IMR-90 (cell line): ENCODE results near the gene ANO10. TPM values are rescaled to one million over a fixed set of nuclear protein-coding genes. Genes with fewer than 3 reads are reported as not detected.

Source experiments
- ATAC-seq: fragments of 200-7000 bp; cut with Tn5 transposase; 2 replicates; pipeline ENCODE4 v1.9.1; 2020; ENCODE audit warnings: low read depth, mild to moderate bottlenecking, moderate library complexity
- BruUV-seq: library from RNA; stranded (reverse); fragments of 400-500 nt; replicated peaks from 2 replicates; lab custom pipeline; 2021; lab: Mats Ljungman, UMichigan
- CTCF ChIA-PET: fragments of 300-600 bp; formaldehyde crosslinking; extraction: SDS; loops from one replicate; lab custom pipeline; 2021; ENCODE audit warnings: antibody characterized with exemption; lab: Yijun Ruan, JAX
- POLR2A ChIA-PET: fragments of 300-600 bp; sonication (Branson Sonifier 250); formaldehyde crosslinking; loops from one replicate; lab custom pipeline; 2022; ENCODE audit warnings: antibody characterized with exemption; ENCODE audit not compliant: unreplicated experiment; lab: Charles Lee
- DNase-seq: peaks from one replicate; pipeline ENCODE4 v3.0.0; 2013
- H2AFZ ChIP-seq: replicated peaks from 2 replicates; pipeline ENCODE3; 2013; ENCODE audit warnings: low read length, mild to moderate bottlenecking; ENCODE audit not compliant: poor library complexity
- H2AK5ac ChIP-seq: 2 replicates; pipeline ENCODE4 v1.6.1; 2013; ENCODE audit warnings: low read depth, low read length, inconsistent platforms
- H2AK9ac ChIP-seq: replicated peaks from 2 replicates; pipeline ENCODE3; 2013; ENCODE audit warnings: mild to moderate bottlenecking, low read depth, low read length, moderate library complexity; ENCODE audit not compliant: poor library complexity
- H2BK120ac ChIP-seq: 2 replicates; pipeline ENCODE4 v1.6.1; 2013; ENCODE audit warnings: low read depth, low read length, inconsistent platforms
- H2BK15ac ChIP-seq: 3 replicates; pipeline ENCODE4 v1.6.1; 2013; ENCODE audit warnings: low read depth, low read length, inconsistent platforms
- H2BK20ac ChIP-seq: 2 replicates; pipeline ENCODE4 v1.6.1; 2013; ENCODE audit warnings: low read depth, mild to moderate bottlenecking, inconsistent platforms, low read length, moderate library complexity
- H2BK5ac ChIP-seq: 2 replicates; pipeline ENCODE4 v1.6.1; 2013; ENCODE audit warnings: mild to moderate bottlenecking, low read depth, low read length, inconsistent platforms; ENCODE audit not compliant: poor library complexity, severe bottlenecking
- H3K14ac ChIP-seq: replicated peaks from 2 replicates; pipeline ENCODE4 v1.6.1; 2013; ENCODE audit warnings: low read depth, low read length, inconsistent platforms
- H3K18ac ChIP-seq: 2 replicates; pipeline ENCODE4 v1.6.1; 2013; ENCODE audit warnings: low read depth, low read length, control low read depth
- H3K23ac ChIP-seq: 2 replicates; pipeline ENCODE4 v1.6.1; 2013; ENCODE audit warnings: low read depth, low read length, inconsistent platforms
- H3K27ac ChIP-seq: 2 replicates; pipeline ENCODE4 v1.5.1; 2013; ENCODE audit warnings: mild to moderate bottlenecking, control low read depth, low read length; ENCODE audit not compliant: insufficient read depth
- H3K27me3 ChIP-seq: 2 replicates; pipeline ENCODE4 v1.6.1; 2013; ENCODE audit warnings: low read length; ENCODE audit not compliant: control insufficient read depth, insufficient read depth
- H3K36me3 ChIP-seq: 2 replicates; pipeline ENCODE4 v1.6.1; 2013; ENCODE audit warnings: low read length, mixed read lengths; ENCODE audit not compliant: control insufficient read depth, insufficient read depth
- H3K4ac ChIP-seq: 2 replicates; pipeline ENCODE4 v1.6.1; 2013; ENCODE audit warnings: low read depth, low read length, inconsistent platforms
- H3K4me1 ChIP-seq: 2 replicates; pipeline ENCODE4 v1.6.1; 2013; ENCODE audit warnings: low read length, mixed read lengths; ENCODE audit not compliant: control insufficient read depth, insufficient read depth
- H3K4me2 ChIP-seq: 2 replicates; pipeline ENCODE4 v1.6.1; 2013; ENCODE audit warnings: low read depth, mild to moderate bottlenecking, control low read depth, low read length, moderate library complexity
- H3K4me3 ChIP-seq: 2 replicates; pipeline ENCODE4 v1.5.1; 2013; ENCODE audit warnings: low read depth, mild to moderate bottlenecking, control low read depth, low read length, moderate library complexity; ENCODE audit not compliant: insufficient read depth
- H3K56ac ChIP-seq: 2 replicates; pipeline ENCODE4 v1.6.1; 2013; ENCODE audit warnings: low read length, inconsistent platforms; ENCODE audit not compliant: insufficient read depth; ENCODE audit errors: extremely low read depth
- H3K79me1 ChIP-seq, 2 experiments: 2 replicates each; pipeline ENCODE4 v1.6.1; 2013; ENCODE audit warnings: low read length in 2 of 2, inconsistent platforms in 1 of 2, low read depth in 1 of 2
- H3K9ac ChIP-seq: 2 replicates; pipeline ENCODE4 v1.6.1; 2013; ENCODE audit warnings: low read depth, low read length, control low read depth
- H3K9me1 ChIP-seq: 2 replicates; pipeline ENCODE4 v1.6.1; 2013; ENCODE audit warnings: low read length, inconsistent platforms; ENCODE audit not compliant: insufficient read depth
- H3K9me3 ChIP-seq: 2 replicates; pipeline ENCODE4 v1.6.1; 2013; ENCODE audit warnings: low read length; ENCODE audit not compliant: control insufficient read depth, insufficient read depth
- H4K20me1 ChIP-seq: 2 replicates; pipeline ENCODE4 v1.6.1; 2013; ENCODE audit warnings: low read length, inconsistent platforms; ENCODE audit not compliant: insufficient read depth
- H4K5ac ChIP-seq: 2 replicates; pipeline ENCODE4 v1.6.1; 2013; ENCODE audit warnings: mild to moderate bottlenecking, low read depth, low read length, control low read depth
- H4K8ac ChIP-seq, 2 experiments: 2 replicates each; pipeline ENCODE4 v1.6.1; 2013; ENCODE audit warnings: low read depth in 2 of 2, low read length in 2 of 2, control low read depth in 1 of 2, inconsistent platforms in 1 of 2
- H4K91ac ChIP-seq: 2 replicates; pipeline ENCODE4 v1.6.1; 2013; ENCODE audit warnings: low read depth, low read length, inconsistent platforms; ENCODE audit not compliant: insufficient read depth
- FOS ChIP-seq: fragments of 150-350 bp; IDR thresholded peaks from 2 replicates; pipeline ENCODE4 v1.6.1; 2016; ENCODE audit warnings: low read depth, low read length
- MAFK ChIP-seq: IDR thresholded peaks from 2 replicates; pipeline ENCODE4 v1.6.1; 2012; ENCODE audit warnings: low read depth, low read length, improper control_type of control experiment
- MXI1 ChIP-seq: IDR thresholded peaks from 2 replicates; pipeline ENCODE4 v1.6.1; 2012; ENCODE audit warnings: low read depth, mild to moderate bottlenecking, low read length, moderate library complexity, borderline replicate concordance
- NFE2L2 ChIP-seq: fragments of 150-350 bp; IDR thresholded peaks from 2 replicates; pipeline ENCODE4 v1.6.1; 2016; ENCODE audit warnings: low read depth, mild to moderate bottlenecking, low read length
- POLR2A ChIP-seq: IDR thresholded peaks from 2 replicates; pipeline ENCODE4 v1.6.1; 2012; ENCODE audit warnings: mild to moderate bottlenecking, low read depth, low read length
- RAD21 ChIP-seq: IDR thresholded peaks from 2 replicates; pipeline ENCODE4 v1.6.1; 2012; ENCODE audit warnings: low read length, improper control_type of control experiment
- RCOR1 ChIP-seq: IDR thresholded peaks from 2 replicates; pipeline ENCODE4 v1.6.1; 2012; ENCODE audit warnings: mild to moderate bottlenecking, low read length, improper control_type of control experiment; ENCODE audit not compliant: insufficient replicate concordance
- SMC3 ChIP-seq: fragments of 150-350 bp; IDR thresholded peaks from 2 replicates; pipeline ENCODE4 v1.6.1; 2016; ENCODE audit warnings: low read depth, mild to moderate bottlenecking, antibody characterized with exemption, low read length, moderate library complexity
- WGBS, 2 experiments: methylation state at CpG; one replicate each; pipeline versions ENCODE4 v1.1.5 to v1.1.7; 2013; ENCODE audit warnings: missing lambda C conversion rate in 2 of 2; ENCODE audit not compliant: insufficient read length in 1 of 2; ENCODE audit errors: extremely low coverage in 2 of 2; 5-methylcytosine and 5-hydroxymethylcytosine counted together
- dilution Hi-C: fragments of 300-500 bp; cut with HindIII; formaldehyde crosslinking; loops from one replicate; pipeline ENCODE4 v1.14.3; 2018; ENCODE audit warnings: low sequenced_read_pairs; ENCODE audit not compliant: unreplicated experiment
- in situ Hi-C: fragments of 300-500 bp; cut with MboI; formaldehyde crosslinking; loops from 3 replicates; pipeline ENCODE4 v1.14.3; 2019; ENCODE audit warnings: low sequenced_read_pairs, inconsistent platforms, mixed read lengths
- intact Hi-C: fragments of 100-400 bp; cut with micrococcal nuclease; formaldehyde crosslinking; loops from 2 replicates; pipeline ENCODE4 v1.10.0; 2022
- polyA plus RNA-seq, 3 experiments: library from polyadenylated mRNA; depleted of rRNA; stranded (reverse); fragments of >200 nt; gene quantifications; 2 replicates each; pipeline ENCODE4 v1.2.3, GENCODE V29; 2012; ENCODE audit warnings: low replicate concordance in 1 of 3
- total RNA-seq: library from RNA; depleted of rRNA; stranded (reverse); fragments of >200 nt; gene quantifications from 2 replicates; pipeline ENCODE4 v1.2.3, GENCODE V29; 2012

ANO10 gene
- total and polyA plus RNA-seq, 2 of the 4 experiments (the other 2 are of a cell fraction) = 28.5 to 41.6 TPM

- POLR2A ChIA-PET = no interaction called here
- dilution Hi-C loops = no loop called here
- H3K9ac ChIP-seq = no peak overlapping the region
These were observed 258.9 kb downstream of the ANO10 start for GRCh38 chr3:43362961-43363360.

More at GRCh38 chr3:43362961-43363360, 258.9 kb downstream of the ANO10 start:
- H2BK20ac ChIP-seq = no peak overlapping the region
- H3K56ac ChIP-seq = no peak overlapping the region
- no peak overlapping the region for H3K4ac ChIP-seq
- no peak overlapping the region for H3K14ac ChIP-seq
- DNase-seq = no peak
- WGBS, 2 experiments = 80% methylated on average over 1 of the region's 6 CpGs; no CpG with 5 or more reads in 1 of the 2 experiments
- H4K91ac ChIP-seq = no peak overlapping the region
- no peak overlapping the region for H3K27ac ChIP-seq
- no peak overlapping the region for H3K23ac ChIP-seq
- H3K4me1 ChIP-seq = peaks cover 7% of the 10 kb centered on the region; the same call in 1 of the 2 replicates
- H3K9me3 ChIP-seq = no peaks in the 10 kb centered on the region
- no peak overlapping the region for H2BK15ac ChIP-seq
- H2BK120ac ChIP-seq = no peak overlapping the region
- H3K18ac ChIP-seq = no peak overlapping the region
- H2BK5ac ChIP-seq = no peak overlapping the region
- CTCF ChIA-PET = no interaction called here
- H3K36me3 ChIP-seq = peaks cover 10% of the 10 kb centered on the region; the same call in 1 of the 2 replicates
- in situ Hi-C loops (no loop called here), intact Hi-C loops (no loop called here)
- TF ChIP-seq RAD21 (no peak), SMC3 (no peak), NFE2L2 (no peak), RCOR1 (no peak), POLR2A (no peak), FOS (no peak), MXI1 (no peak), MAFK (no peak)
- no peaks in the 10 kb centered on the region for H3K27me3 ChIP-seq
- H2AFZ ChIP-seq = no peak overlapping the region
- no peak overlapping the region for H3K4me2 ChIP-seq
- H3K9me1 ChIP-seq = peaks cover 4% of the 10 kb centered on the region
- no peaks in the 10 kb centered on the region for H3K79me1 ChIP-seq
- no peak for ATAC-seq
- no TSS peak for BruUV-seq
- no peaks in the 10 kb centered on the region for H4K20me1 ChIP-seq
- H2AK5ac ChIP-seq = no peak overlapping the region
- H4K5ac ChIP-seq = no peak overlapping the region
- H4K8ac ChIP-seq = no peak overlapping the region
- H3K4me3 ChIP-seq = no peak overlapping the region
- H2AK9ac ChIP-seq = no peak overlapping the region
